Measurements from ENCODE around the gene PPP1R9A.

The PPP1R9A gene

GRCh38 chr7:95209788-95210187 lies 302.4 kb downstream of the PPP1R9A start:
- no peak for DNase-seq

DNA sequence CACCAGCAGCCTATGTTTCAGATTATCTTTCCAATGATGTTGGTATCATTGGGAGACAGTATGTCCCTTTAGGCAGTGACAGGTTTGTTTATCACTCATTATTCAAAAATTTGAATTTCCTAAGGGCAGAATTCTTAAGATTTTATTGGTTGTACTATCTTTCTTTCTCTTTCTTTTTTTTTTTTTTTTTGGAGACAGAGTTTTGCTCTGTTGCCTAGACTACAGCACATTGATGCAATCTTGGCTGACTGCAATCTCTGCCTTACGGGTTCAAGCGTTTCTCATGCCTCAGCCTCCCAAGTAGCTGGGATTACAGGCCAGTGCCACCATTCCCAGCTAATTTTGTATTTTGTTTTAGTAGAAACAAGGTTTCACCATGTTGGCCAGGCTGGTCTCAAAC lies 305.8 kb downstream of the PPP1R9A start:
- no peak for DNase-seq

- DNase-seq: no peak
Observed at GRCh38 chr7:95213809-95214492, 306.6 kb downstream of the PPP1R9A start.

- DNase-seq: no peak
Observed at GRCh38 chr7:95219721-95220120, 312.3 kb downstream of the PPP1R9A start.

DNA sequence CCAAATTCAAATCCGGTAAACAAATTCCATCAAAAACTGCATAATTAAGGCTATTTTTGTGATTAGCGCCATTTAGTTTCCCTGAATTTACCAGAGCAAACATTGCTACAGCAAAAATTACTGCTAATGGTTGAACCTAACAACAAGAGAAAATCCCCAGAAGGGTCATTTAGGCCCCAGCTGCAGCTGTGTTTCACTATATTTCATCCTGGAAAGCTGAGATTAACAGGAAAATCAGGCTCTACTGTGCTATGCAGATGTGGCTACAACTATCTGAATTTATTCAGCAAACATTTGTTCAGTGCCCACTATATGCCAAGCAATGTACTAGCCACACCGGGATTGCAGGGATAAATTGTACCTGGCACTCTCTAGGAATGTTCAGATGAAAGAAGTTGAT lies 312.9 kb downstream of the PPP1R9A start:
- DNase-seq: no peak

DNA sequence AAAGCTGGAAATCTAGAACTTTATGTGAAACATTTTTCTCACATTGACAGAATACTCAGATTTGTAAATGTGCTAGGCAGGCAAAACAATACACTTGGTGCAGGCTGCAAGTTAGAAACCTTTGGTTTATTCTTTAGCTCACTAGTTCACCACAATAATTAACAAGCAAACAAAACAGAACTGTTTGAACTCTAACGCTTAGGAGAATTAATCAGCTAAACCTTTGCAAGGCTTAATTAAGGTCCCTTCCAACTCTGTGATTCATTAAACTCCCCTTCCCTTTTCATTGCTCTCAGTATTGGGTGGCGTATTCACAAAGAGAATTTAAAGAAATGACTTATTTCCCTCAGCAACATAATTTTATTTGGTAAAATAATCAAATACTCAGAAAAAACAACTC lies 317.9 kb downstream of the PPP1R9A start:
- DNase-seq: no peak

DNA sequence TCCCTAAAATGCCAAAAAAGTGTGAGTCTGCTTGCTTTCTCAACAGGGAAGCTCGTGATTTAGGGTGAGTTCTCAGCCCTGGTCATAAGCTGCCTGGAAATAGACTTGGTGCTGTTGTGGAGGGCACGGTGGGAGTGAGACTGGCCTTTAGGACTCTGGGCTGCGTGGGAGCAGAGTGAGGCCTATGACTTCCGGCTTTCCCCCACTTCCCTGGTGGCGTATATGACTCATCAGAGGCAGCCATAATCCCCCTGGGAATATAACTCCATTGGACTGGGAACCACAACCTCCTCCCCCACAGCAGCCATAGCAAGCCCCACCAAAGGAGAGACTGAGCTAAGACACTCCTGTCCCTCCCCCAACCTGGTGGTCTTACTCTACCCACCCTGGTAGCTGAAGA lies 321.9 kb downstream of the PPP1R9A start:
- DNase-seq: no peak

DNA sequence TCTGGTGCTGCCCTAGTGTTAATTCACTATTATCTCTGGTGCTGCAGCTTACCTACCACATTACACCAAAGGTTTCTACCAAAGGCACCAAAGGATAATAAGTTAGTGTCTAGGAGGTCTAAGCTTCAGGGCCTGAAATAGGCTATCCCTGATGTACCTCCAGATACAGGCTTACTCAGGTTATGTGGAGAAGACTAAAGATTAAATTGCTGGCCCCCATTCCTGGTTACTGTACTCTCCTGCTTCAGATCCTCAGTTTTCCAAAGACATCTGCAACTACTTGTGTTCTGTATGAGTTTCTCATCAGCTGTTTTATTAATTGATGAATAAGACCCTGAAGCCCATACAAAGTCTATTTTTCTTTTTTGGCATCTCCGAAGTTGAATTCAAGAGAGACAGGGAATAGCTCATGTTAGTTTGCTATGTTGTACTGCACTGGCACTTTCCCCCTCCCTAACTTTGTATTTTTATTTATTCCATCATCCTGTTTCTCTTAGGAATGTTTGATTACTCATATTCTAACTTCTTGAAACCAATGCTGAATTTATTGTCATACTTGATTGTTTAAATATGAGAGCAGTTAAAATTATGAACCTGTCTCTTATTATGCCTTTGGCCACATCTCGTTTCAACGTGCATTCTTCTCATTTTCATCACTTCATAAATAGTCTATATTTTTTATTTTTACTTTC lies 331.0 kb downstream of the PPP1R9A start:
- DNase-seq: no peak

GRCh38 chr7:95240921-95241320 lies 333.5 kb downstream of the PPP1R9A start:
- DNase-seq: no peak

DNA sequence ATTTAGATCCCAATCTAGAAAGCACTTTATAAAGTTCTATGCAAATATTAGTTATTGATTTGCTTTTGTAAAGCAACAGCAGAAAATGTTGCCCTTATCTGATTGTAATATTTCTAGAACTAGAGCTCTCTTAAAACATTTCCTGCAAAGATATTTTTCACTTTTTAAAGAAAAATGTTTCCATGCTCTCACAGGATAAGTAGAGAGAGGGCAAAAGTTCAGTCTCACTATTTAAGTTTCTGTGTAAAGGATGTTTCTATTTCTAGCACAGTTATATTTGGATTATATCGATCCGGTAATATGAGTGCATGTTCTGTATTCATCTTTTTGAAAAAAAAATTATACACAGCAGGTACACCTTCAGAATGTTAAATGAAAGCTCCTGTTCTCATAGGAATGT lies 334.9 kb downstream of the PPP1R9A start:
- DNase-seq: no peak

- no peak for DNase-seq
Observed at GRCh38 chr7:95244616-95245015, 337.2 kb downstream of the PPP1R9A start.

DNA sequence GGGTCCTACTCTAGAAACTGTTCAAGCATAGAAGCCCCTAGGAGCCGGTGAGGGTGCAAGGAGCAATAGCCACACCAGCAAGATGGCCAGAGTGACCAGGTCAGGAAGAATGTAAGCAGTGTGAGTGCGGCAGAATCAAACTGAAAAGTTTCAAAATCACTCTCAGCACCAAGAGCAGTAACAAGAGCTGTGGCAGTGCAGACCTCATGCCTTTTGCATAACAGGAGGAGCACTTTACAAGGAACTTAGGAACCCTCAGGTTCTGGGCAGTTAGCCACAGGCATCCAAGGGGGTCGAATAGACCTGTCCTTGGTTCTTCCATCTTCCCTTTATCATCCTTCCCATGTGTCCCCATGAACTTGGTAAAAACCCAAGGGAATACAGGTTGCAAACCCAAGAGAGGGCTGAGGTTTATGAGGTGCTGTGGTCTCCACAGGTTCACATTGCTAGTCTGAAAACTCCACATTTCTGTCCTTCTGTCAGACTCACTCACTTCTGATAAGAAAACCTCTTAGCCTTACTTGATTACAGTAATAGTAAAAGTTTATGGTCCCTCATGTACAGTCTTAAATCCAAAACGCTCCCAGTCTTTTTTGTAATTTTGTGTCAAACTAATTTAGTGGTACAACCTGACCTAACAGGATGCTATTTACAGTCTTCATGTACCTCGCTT lies 338.6 kb downstream of the PPP1R9A start:
- no peak for DNase-seq

GRCh38 chr7:95246831-95247370 lies 339.5 kb downstream of the PPP1R9A start:
- peak; percentile 71 for DNase-seq

- no peak for DNase-seq
Observed at GRCh38 chr7:95250571-95250970, 343.2 kb downstream of the PPP1R9A start.

- no peak for DNase-seq
Observed at GRCh38 chr7:95251966-95252365, 344.6 kb downstream of the PPP1R9A start.

DNA sequence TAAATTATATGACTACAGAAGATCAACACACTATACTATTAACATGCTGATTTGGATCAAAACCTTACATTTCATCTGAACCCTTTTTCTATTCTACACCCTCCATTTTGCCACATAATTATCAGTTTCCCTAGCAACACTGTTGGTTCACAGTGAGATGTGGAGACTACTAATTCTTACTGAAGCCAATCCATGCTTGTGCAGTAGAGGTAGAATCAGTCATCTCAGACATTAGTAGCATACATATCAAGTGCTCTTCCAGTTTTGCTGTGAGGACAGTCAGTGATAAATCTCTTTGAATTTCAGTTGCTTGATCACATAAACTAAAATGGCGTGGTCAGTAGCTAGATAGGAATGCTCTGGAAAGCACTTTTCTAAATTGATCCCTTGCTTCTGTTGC lies 346.6 kb downstream of the PPP1R9A start:
- DNase-seq: no peak

GRCh38 chr7:95255691-95256090 lies 348.3 kb downstream of the PPP1R9A start:
- DNase-seq: no peak

DNA sequence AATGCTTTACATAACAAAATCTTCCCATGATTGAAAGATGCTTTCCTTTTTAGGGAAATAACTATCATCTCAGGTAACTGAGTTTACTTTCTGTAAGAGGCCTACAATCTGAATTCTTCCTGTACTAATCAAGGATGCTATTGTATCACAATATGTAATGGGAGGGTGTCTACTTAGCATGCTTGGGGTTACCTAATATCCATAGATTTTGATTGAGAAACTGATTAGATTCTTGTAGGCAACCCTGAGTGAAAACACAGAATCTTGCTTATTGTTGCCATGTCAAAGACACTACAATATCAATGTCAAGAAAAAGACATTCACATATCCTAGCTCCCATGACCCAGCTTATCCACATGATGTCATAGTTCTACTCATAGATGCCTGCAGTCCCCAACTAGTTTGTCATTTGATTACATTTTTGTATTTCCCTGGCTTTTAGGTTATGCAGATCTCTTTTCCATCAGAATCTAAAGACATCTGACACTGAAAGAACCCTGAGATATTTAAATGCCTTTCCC lies 354.6 kb downstream of the PPP1R9A start:
- DNase-seq: no peak

DNA sequence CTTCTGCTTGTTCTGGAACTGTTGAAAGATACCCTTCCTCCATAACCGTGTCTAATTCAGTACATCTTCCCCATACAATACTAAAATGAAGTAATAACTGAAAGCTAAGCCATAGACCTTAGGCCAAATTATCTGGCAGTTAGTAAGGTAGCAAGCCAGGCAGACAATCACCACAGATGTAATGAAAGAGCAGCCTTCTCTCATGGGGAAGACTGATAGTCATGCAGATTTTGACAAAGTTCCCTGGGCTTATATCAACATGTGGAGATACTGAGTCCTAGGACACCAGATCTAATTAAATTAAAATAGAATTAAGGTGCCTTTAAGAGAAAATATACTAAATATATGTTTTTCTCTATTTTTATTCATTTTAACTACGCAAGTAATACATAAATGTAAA lies 355.5 kb downstream of the PPP1R9A start:
- no peak for DNase-seq

DNA sequence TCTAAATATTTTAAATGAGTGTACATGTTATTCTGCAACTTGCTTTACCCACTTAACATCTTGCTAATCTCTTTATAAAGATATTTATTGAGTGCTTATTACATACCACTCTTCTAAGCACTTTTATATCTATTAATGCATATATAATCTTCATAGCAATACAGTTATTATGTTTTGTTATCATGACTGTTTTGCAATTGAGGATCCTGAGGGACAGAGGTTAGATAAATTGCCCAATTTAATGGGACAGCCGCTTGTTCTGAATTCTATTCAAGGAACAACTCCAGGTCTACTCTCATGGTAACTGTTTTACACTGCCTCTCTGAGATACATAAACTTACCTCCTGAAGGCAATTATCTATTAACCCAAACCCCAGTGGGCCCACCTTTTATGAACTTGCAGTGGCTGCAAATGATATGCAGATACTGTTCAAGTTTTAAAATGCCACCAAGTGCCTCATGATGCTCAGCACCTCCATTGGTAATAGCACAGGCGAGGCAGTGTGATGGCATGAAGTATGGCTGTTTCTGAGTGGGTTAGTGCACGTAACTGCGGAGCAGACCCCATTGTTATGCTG lies 356.5 kb downstream of the PPP1R9A start:
- no peak for DNase-seq

DNA sequence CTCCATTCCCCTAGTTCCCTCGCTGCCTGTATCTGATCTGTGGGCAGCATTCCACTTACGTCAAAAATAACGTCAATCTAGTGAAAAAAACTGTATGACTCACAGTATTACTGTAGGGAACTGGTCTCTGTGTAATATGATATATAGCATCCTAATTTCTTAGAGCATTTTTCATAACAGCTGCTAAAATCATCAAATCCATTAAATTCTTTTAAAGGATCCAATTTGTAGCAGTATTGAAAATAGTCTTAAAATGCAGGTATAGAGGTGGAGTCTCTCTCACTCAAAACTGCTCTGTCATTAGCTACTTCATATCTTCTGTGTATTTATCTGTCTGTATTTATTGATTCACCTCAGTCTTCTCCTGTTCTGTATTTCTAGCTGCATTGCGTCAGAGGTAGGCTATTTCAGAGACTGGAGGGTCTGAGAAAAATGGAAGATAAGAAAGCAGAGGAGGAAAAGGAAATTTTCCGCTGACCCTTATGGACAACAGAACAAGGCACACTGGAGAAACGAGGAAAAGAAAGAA lies 357.0 kb downstream of the PPP1R9A start:
- no peak for DNase-seq

GRCh38 chr7:95265634-95266033 lies 358.2 kb downstream of the PPP1R9A start:
- DNase-seq: no peak

- no peak for DNase-seq
Observed at GRCh38 chr7:95267754-95268153, 360.4 kb downstream of the PPP1R9A start.

Data from amniotic stem cell (primary cell).